Right renal cortex interstitium (tissue), 3 donors: ENCODE measurements around the gene SYAP1. TPM values are rescaled to one million over a fixed set of nuclear protein-coding genes. Genes with fewer than 3 reads are reported as not detected.

Experiments used
- polyA plus RNA-seq, 3 donors: library from polyadenylated mRNA; unstranded; fragments of 120-200 nt; gene quantifications; one replicate each; pipeline ENCODE4 v1.2.1, GENCODE V29; 2013; ENCODE audit not compliant: insufficient read length in 3 of 3

The SYAP1 gene
- polyA plus RNA-seq, 3 donors = 26.9 to 34.6 (median 32.3) TPM

Other genes starting within 250 kb of the SYAP1 start
- not detected for gene S100G, start 69.5 kb upstream of the SYAP1 start, polyA plus RNA-seq
- 10 to 100 TPM; 35.6 to 40.9 (median 36.2) TPM for gene CTPS2, start 6.9 kb upstream of the SYAP1 start, polyA plus RNA-seq
- gene TXLNG, start 66.9 kb downstream of the SYAP1 start, polyA plus RNA-seq = 10 to 100 TPM; 15.7 to 17.1 (median 16.0) TPM
- gene RBBP7, start 150.8 kb downstream of the SYAP1 start, polyA plus RNA-seq = 100 to 1,000 TPM; 226 to 246 (median 245) TPM
- gene REPS2, start 227.0 kb downstream of the SYAP1 start, polyA plus RNA-seq = 10 to 100 TPM; 11.7 to 20.1 (median 18.4) TPM